Fibroblast of skin of scalp (primary cell): ENCODE measurements around the gene JMY.
"Not testable (repeated sequence)": the region's sequence is repeated elsewhere in the genome, so short reads cannot be mapped to it uniquely, and the experiment has no call there.

Experiments
- DNase-seq: peaks from one replicate; pipeline ENCODE4 v3.0.0-alpha.2; 2013

JMY gene

DNA sequence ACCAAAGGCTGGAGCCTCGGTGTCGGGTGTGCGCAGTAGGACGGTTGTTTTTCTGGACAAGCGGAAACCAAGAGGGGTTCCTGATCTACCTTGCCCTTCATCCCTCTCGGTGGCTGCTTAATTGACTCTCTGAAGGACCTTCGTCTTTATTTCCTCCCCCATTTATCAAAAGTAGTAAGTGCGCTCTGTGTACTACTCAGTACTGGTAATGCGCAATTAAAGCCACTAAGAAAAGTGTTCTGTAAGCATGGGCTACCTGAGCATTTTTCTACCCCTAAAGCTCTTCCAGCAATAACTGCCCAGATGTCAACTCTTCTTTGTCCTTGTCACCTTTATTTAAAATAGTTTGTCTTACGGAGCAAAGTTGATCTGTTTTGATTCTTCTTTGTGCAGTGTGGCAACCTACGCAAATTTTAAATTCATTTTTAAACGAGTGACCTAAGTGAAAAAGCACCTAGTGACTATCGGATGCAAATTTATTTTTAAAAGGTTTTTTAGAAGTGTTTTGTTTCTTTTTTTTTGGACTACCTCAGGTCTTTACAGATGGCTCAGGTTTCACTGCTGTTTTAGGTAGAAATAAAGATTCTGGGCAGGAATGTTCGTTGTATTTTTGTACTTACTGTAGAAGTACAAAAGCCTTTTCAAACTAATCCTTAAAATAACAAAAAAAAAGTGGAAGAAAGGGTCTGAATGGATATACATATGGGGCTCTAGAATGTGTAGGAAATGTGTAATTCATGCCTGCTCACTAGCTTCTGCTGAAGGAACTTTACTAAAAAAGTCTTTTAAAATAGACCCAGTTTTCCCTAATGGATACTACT lies 2.0 kb downstream of the JMY start:
- no peak for DNase-seq

DNA sequence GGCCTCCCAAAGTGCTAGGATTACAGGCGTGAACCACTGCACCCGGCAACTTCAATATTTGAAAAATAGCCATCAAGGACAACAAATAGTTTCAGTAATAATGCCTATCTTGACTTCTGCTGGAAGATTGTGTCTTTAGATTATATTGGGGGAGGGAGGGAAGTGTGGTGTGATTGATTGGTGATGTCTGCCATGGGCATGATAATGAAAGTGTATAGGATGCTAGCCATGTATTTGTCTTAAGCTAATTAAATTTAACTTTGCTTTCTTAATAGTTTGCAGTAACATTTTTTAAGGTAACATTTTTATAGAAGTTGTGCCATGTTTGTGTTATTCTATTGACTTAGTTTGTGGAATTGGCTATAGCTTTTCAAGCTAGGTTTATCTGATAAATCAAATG lies 4.6 kb downstream of the JMY start:
- DNase-seq, result no peak

DNA sequence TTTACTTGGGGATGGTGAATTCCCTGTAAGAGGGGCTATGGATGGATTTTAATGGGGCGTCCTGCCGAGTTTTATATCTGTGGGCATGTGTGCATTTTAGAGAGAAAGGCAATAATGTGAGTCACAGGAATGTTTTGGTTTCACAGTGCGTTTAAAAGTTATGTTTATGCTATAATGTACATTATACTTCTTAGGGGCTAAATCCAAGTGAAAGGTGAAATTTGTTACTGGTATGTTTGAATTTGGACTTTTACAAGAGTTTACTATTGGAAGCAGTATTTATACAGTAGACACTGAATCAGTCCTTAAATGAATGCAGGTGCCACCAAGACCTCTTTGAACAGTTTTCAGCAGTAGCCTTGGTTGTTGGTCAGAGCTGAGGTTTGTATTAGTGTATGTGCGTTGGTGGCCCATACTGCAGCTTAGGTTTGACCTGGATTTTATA lies 5.6 kb downstream of the JMY start:
- no peak for DNase-seq

DNA sequence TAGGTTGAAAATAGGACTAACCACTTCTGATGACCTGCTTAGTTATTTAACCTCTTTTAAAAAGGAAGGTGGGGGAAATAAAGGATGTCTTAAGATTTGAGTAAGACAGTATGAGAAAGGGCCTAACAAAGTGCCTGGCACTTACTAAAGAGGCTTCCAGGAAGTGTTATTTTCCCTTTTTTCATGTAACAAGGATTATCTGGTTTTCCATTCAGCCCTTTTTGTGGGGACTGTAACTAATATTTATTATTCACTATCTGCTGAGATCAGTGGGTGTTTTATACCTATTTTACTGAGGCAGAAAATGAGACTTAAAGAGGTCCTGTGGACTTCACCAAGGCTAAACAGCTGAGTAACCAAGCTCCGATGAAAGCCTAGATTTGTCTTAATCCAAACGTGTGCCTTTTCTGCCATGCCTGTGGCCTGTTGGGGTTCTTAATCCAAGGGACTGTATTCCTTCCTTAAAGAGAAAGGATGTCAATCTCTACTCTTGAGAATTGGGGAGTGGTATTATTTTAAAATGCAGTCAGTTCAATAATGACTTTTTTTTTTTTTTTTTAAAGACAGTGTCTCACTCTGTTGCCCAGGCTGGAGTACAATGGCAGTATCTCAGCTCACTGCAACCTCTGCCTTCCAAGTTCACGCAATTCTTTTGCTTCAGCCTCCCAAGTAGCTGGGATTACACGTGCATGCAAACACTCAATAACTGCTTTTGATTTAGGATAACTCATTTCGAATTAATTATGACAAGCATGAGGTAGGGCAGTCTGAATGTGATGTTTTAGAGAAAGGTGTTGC lies 6.5 kb downstream of the JMY start:
- DNase-seq, result no peak

DNA sequence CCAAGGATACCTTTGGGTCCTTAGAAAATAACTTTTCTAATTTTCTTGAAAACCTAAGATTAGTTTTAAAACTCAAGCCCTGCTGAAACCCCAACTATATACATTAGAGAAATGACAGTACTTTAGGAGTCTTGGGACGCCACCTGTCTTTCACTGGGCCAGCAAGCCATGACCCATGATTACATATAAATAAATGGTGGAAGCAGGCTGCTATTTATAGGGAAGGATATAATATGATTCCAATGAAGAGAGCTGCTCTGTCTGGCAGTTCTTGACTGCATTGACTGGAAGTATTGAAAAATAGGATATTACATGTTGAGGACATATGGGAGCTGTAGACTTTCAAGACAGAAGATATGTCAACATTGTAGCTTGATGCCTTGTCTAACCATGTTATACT lies 7.3 kb downstream of the JMY start:
- no peak for DNase-seq

DNA sequence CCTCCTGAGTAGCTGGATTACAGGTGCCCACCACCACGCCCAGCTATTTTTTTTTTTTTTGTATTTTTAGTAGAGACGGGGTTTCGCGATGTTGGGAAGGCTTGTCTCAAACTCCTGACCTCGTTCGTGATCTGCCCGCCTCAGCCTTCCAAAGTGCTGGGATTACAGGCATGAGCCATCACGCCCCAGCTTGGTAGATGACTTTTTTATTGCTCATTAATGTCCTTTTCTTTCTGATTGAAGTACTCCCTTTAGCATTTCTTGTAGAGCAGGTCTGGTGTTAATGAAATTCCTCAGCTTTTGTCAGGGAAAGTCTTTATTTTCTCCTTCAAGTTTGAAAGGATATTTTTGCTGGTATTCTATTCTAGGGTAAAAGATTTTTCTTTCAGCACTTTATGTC lies 18.1 kb downstream of the JMY start:
- DNase-seq, result not testable (repeated sequence)

DNA sequence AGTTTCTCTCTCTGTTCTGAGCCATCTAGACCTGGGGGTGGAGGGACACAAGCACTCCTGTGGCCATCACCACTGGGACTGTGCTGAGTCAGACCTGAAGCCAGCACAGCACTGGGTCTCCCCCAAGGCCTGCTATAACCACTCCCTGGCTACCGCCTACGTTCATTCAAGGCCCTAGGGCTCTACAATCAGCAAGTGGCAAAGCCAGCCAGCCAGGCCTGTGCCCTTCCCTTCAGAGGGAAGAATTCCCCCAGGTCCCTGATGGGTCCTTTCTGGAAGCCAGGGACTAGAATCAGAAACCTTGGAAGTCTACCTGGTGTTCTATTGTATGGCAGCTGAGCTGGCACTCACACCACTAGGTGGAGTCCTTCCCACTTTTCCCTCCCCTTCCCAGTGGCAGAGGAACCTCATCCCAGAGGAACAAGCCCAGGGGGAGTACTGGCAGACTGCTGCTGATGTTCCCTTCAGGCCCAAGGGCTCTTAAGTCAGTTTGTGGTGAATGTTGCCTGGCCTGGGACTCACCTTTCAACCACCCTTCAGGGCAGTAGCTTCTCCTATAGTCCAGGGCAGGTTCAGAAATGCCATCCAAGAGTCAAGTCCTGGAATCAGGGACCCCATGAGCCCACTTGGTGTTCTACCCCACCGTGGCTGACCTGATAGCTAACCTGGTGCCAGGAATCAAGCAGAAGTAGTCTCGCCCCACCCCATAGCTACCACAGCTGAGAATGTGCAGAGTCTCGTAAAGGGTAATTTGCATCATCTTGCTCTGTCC lies 20.0 kb downstream of the JMY start:
- peak; percentile 63 for DNase-seq

DNA sequence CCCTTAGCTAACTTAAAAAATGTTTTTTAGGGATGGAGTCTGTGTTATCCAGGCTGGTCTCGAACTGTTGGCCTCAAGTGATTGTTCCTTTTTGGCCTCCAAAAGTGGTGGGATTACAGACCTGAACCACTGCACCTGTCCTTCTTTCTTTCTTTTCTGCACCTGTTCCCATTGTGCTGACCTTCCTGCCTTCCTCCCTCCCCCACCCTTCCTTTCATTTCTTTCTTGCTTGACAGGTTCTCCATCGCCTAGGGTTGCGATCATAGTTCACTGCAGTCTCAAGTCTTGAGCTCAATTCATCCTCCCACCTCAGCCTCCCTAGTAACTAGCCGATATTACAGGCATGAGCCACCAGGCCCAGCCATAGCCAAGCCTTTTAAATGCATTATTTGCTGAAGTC lies 20.6 kb downstream of the JMY start:
- DNase-seq, result no peak

DNA sequence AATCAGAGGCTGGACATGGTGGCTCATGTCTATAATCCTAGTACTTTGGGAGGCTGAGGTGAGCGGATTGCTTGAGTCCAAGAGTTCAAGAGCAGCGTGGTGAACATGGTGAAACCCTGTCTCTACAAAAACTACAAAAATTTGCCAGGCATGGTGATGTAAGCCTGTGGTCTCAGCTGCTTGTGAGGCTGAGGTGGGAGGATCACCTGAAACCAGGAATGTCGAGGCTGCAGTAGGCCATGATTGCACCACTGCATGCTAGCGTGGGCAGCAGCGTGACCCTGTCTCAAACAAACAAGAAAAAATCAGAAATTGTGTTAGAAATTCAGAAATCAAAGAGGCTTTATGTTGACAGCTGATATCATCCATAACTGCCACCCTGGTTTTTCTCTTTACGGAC lies 21.4 kb downstream of the JMY start:
- DNase-seq, result no peak

DNA sequence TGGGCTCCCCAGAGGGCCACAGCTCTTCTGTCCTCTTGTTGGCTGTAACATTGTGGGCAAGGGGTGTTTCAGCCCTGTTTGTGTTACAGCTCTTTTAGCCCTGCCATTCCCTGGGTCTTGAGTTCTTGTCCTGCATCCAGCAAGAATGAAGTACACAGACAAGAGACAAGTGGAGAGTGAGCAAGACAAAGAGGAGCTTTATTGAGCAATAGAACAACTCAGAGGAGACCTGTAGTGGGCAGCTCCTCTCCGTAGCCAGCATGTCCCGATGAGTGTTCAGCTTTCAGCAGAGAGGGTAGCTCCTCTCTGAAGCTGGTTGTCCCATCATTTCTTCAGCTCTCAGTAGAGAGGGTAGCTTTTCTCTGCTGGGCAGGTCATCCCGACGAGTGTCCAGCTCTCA lies 22.9 kb downstream of the JMY start:
- no peak for DNase-seq

DNA sequence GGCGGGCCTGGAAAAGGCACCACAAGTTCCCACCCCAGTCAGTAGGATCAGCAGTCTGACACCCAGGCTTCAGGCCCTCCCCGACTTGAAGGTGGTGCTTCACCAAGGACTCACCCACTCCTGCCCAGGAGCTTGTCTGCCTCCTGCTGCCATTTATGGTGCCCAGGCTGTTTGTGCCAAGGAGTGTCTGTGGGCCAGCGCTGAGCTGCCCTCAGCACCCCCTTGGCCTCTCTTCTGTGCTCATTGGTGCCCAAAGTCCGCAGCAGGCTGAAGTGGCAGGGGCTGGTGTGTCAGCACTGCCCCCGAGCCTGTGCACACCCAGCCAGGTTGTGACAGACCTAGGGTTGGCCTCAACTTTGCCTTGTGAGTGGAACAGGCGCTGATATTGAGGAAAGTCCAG lies 23.5 kb downstream of the JMY start:
- no peak for DNase-seq

DNA sequence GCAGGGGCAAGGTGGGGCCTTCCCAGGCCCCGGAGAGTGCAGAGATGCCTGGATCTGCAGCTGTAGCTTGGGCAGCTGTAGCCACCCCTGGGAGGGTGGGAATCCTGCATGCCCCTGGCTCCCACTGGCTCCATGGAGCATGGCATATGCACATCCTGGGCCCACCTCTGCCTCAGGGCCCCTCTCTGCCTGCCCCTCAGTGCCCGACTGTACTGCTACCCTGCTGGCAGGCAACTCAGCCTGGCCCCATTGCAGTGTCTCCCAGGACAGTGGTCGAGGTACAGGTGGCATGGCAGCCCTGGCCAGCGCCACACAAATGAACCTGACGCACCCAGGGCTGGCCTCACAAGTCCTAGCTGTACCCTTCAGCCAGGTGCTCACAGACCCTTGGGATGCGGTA lies 23.9 kb downstream of the JMY start:
- no peak for DNase-seq

DNA sequence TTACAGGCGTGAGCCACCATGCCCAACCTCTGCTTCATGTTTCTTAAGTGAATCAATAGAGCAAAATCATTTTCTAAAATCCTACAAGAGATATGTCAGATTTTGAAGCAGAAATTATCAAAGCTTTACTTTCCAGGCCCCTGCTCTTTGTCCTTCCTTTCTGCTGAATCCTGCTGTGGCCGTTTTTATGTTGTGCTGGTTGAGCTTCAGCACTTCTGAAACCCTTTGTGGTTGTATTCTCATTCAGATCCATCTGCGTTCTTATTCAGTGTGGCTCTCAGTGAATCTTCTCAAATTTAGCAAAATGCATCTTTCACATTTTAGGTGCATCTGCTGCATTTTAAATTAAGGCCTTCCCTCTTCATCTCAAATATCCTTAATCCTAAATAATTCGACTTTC lies 26.0 kb downstream of the JMY start:
- DNase-seq, result no peak

DNA sequence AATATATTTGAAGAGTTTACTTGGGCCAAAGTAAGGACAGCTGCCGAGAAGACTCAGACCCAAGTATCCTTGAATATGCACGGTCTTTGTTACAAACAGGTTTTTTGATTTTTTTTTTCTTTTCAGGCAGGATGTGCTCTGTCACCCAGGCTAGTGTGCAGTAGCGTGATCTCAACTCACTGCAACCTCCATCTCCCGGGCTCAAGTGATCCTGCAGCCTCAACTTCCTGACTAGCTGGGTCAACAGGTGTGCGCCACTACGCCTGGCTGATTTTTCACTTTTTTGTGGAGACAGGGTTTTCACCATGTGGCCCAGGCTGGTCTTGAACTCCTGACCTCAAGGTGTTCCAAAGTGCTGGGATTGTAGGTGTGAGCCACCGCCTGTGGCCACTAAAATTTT lies 27.4 kb downstream of the JMY start:
- no peak for DNase-seq

DNA sequence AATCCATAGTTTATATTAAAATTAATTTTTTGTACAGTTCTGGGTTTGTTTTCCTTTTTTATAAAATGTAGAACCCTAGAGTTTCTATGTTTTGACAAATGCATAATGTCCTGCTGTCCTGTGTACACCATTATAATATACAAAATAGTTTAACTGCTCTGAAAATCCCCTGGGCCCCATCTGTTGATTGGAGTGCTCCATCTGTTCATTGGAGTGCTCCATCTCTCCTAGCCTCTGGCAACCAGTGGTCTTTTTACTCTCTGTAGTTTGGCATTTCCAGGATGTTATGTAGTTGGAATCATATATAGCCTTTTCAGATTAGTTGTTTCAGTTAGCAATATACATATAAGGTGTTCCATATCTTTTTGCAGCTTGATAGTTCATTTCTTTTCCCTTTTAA lies 31.2 kb downstream of the JMY start:
- DNase-seq, result no peak

DNA sequence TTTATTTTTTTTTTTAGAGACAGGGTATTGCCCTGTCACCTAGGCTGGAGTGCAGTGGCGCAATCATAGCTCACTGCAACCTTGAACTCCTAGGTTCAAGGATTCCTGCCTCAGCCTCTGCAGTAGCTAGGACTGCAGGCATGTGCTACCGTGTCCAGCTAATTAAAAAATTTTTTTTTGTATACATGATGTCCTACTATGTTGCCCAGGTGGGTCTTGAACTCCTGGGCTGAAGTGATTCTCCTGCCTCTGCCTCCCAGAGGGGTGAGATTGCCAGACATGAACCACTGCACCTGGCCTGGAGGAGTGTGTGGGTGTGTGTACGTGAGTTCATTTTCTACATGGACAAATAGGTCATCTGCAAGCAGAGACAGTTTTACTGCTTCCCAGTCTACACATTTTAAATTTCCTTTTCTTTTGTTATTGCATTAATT lies 33.8 kb downstream of the JMY start:
- DNase-seq, result no peak

DNA sequence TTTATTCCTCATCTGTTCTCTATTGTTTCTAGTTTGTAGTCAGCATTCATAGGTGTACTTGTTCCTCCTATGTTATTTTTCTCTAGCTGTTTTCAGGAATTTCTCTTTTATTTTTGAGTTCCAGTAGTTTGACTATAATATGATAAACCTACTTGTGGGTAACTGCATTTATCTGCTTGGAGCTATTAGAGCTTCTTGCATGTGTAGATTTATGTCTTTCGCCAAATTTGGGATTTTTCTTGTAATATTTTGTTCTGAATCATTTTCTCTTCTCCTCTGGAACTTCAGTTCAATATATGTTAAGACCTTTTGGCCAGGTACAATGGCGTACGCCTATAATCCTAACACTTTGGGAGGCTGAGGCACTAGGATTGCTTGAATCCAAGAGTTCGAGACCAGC lies 37.4 kb downstream of the JMY start:
- DNase-seq, result no peak

DNA sequence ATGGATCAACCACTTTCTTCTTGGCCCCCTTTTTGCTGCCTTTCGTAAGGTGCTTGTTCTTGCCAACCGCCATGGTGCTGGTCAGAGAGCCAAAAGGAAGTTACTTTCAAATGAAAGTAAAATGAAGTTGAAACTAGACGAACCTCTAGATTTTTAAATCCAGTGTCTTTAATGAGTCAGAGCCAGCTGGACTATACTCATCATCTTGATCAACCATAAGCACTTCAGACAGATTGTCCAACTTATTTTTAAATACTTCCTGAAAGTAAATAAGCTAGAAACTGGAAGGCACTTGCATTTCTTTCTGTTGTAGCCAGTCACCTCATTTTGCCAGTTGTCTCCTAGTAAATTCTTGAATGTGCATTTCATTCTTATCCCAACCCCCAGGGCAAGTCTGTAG lies 48.9 kb downstream of the JMY start:
- DNase-seq, result no peak

DNA sequence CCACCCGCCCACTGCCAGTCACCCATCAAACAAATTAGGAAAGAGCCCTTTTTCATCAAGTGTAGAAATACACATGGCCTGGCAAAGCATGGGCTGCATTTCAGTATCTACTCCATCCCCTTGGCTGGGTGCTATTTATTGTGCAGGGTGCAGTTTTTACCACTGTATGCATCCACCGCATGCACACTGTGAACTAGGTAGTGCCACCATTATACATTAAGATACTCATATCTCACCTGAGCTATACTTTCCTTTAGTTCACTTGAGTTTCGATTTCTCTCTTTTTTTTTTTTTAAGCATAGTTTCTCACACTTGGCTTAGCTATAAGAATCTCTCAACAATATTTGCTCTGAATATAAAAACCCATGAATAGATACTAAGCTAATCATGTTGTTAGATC lies 49.4 kb downstream of the JMY start:
- no peak for DNase-seq

DNA sequence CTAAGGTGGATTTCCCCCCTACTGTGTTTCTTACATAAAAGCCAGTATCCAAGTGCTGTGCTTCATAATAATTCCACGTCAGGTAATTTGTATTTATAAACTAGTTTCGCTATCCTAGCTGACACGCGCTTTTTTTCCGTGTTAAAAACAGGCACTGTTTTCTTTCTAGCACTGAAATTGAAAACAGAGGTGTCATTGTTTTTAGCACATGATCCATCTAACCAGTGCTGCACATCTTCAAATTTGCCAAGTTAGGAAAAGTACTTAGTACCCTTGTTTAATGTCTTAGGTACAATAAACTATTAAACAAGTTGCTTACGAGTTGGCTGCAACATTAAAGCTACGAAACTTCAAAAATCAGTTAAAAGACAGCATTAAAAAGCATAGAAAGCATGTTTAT lies 49.9 kb downstream of the JMY start:
- DNase-seq, result no peak

DNA sequence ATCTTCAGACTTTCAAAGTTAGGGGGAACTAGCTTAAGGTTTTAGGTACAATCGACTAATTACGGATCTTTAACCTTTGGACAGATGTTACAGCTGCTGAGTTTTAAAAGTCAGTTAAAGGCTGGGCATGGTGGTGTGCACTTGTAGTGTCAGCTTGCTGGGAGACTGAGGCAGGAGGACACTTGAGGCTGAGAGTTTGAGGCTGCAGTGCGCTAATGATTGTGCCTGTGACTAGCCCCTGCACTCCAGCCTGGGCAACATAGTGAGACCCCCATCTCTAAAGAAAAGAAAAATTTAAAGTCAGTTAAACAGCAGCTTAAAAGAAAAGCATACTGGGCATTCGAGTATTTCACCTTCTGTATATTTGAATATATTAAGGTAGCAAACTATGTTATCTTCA lies 51.4 kb downstream of the JMY start:
- DNase-seq, result no peak

DNA sequence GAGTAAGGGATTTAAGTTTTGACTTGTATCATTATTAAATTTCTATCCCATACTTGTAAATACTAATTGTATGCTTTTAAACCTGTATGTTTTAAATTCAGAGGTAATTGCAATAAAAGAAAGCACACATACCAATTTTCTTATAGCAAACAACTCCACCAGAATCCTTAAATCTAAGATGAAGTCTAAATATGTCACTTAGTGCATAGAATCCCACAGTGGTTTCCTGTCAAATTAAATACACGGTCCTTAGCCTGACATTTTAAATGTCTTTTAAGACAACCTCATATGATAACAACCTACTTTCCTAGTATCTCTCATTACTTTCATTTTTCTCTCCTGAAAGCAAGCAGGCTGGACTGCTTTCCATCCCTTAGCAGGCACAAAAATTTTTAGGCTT lies 52.0 kb downstream of the JMY start:
- DNase-seq, result no peak

DNA sequence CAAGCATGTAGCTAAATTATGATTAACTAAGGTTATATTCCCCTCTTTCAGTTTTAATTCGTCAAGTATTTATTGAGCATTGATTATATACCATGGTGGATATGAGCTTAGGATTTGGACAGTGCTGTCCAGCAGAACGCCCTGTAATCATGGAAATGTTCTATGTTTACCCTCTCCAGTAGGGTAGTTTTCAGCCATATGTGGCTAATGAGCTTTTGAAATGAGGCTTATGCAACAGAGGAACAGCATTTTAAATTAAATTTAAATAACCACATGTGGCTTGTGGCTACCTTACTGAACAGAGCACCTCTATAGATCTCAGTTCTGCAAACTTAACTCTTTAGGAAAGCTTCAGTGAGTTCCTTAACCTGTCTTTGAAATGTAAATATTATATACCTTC lies 59.1 kb downstream of the JMY start:
- DNase-seq, result no peak
